ENCODE measurements around the gene ZNF296. TPM values are rescaled to one million over a fixed set of nuclear protein-coding genes. Genes with fewer than 3 reads are reported as not detected.

ZNF296 gene
- total and polyA plus RNA-seq, 2 of the 13 experiments (the other 11 are each of a cell fraction or from before 2014, with no cell fraction given) = 0.26 to 0.62 TPM

GRCh38 chr19:45103508-45104319 is 27.4 kb upstream of the ZNF296 start (continued):
- TF ChIP-seq ZNF550 (CRISPR knock-in tag; IDR thresholded peaks at IDR 0.05; ENCODE audit: borderline replicate concordance) = no peak
- no peak for TF ChIP-seq MEIS1 (CRISPR knock-in tag; IDR thresholded peaks at IDR 0.05; ENCODE audit: borderline replicate concordance)
- no peak for TF ChIP-seq HNRNPUL1 (IDR thresholded peaks at IDR 0.05; ENCODE audit: low read depth, low read length)
- TF ChIP-seq HMG20B (CRISPR knock-in tag; conservative IDR thresholded peaks at IDR 0.05) = no peak
- no peak for TF ChIP-seq ZBTB20 (CRISPR knock-in tag; IDR thresholded peaks at IDR 0.05; ENCODE audit: borderline replicate concordance, low read depth)
- no peak for TF ChIP-seq CAMTA2 (CRISPR knock-in tag; IDR thresholded peaks at IDR 0.05; ENCODE audit: borderline replicate concordance)
- TF ChIP-seq HNRNPLL (IDR thresholded peaks at IDR 0.05; ENCODE audit: low read depth, low read length, poor library complexity, severe bottlenecking) = no peak
- no peak; the same call in 1 of the 2 replicates for TF ChIP-seq ZNF878 (CRISPR knock-in tag; IDR thresholded peaks at IDR 0.05)
- no peak for TF ChIP-seq ZNF770 (CRISPR knock-in tag; IDR thresholded peaks at IDR 0.05)
- TF ChIP-seq REXO4 (CRISPR knock-in tag; IDR thresholded peaks at IDR 0.05; ENCODE audit: borderline replicate concordance) = no peak
- TF ChIP-seq ZBTB7B (CRISPR knock-in tag; IDR thresholded peaks at IDR 0.05) = peak; percentile 89
- no peak for TF ChIP-seq ZKSCAN1 (IDR thresholded peaks at IDR 0.05; ENCODE audit: low read length)
- TF ChIP-seq DBP (CRISPR knock-in tag; IDR thresholded peaks at IDR 0.05; ENCODE audit: not compliant biosample characterization) = no peak
- no peak for TF ChIP-seq FOXO1 (CRISPR knock-in tag; IDR thresholded peaks at IDR 0.05)
- TF ChIP-seq PHF8 (CRISPR knock-in tag; IDR thresholded peaks at IDR 0.05) = peak; percentile 22; the same call in 1 of the 2 replicates
- 0 out of 2 replicates have a peak, but pooled peaks have one; percentile 35 for TF ChIP-seq MXD4 (CRISPR knock-in tag; IDR thresholded peaks at IDR 0.05)
- TF ChIP-seq STAG1 (CRISPR knock-in tag; IDR thresholded peaks at IDR 0.05) = no peak
- no peak for TF ChIP-seq ZBTB39 (CRISPR knock-in tag; IDR thresholded peaks at IDR 0.05)
- no peak for TF ChIP-seq ZNF460 (CRISPR knock-in tag; IDR thresholded peaks at IDR 0.05; ENCODE audit: borderline replicate concordance)
- TF ChIP-seq HOXA5 (CRISPR knock-in tag; IDR thresholded peaks at IDR 0.05) = no peak
- TF ChIP-seq ZNF207 (IDR thresholded peaks at IDR 0.05; ENCODE audit: borderline replicate concordance) = no peak
- TF ChIP-seq SMARCE1 (IDR thresholded peaks at IDR 0.05; ENCODE audit: borderline replicate concordance) = no peak
- TF ChIP-seq ZNF761 (CRISPR knock-in tag; conservative IDR thresholded peaks at IDR 0.05) = no peak
- TF ChIP-seq RARG (CRISPR knock-in tag; IDR thresholded peaks at IDR 0.05; ENCODE audit: low read depth) = no peak
- TF ChIP-seq SAFB2 (CRISPR knock-in tag; IDR thresholded peaks at IDR 0.05; ENCODE audit: borderline replicate concordance, low read depth) = no peak
- no peak for TF ChIP-seq ZNF329 (CRISPR knock-in tag; IDR thresholded peaks at IDR 0.05; ENCODE audit: low read depth)
- peak; percentile 77; the same call in 1 of the 2 replicates for TF ChIP-seq HNRNPL (IDR thresholded peaks at IDR 0.05; ENCODE audit: low read depth, low read length)
